HL-60/S4 treated with phorbol 12-myristate 13-acetate at 8.2 ng/mL for 4 days and 3 days (cell line): ENCODE results near the gene LRRC75B.
"Not testable (repeated sequence)": the region's sequence is repeated elsewhere in the genome, so short reads cannot be mapped to it uniquely, and the experiment has no call there.

Experiments
- in situ Hi-C: fragments of 300-500 bp; cut with MboI; formaldehyde crosslinking; loops from 2 replicates; pipeline ENCODE4 v1.15.0; 2022; ENCODE audit warnings: low sequenced_read_pairs

The LRRC75B gene

DNA sequence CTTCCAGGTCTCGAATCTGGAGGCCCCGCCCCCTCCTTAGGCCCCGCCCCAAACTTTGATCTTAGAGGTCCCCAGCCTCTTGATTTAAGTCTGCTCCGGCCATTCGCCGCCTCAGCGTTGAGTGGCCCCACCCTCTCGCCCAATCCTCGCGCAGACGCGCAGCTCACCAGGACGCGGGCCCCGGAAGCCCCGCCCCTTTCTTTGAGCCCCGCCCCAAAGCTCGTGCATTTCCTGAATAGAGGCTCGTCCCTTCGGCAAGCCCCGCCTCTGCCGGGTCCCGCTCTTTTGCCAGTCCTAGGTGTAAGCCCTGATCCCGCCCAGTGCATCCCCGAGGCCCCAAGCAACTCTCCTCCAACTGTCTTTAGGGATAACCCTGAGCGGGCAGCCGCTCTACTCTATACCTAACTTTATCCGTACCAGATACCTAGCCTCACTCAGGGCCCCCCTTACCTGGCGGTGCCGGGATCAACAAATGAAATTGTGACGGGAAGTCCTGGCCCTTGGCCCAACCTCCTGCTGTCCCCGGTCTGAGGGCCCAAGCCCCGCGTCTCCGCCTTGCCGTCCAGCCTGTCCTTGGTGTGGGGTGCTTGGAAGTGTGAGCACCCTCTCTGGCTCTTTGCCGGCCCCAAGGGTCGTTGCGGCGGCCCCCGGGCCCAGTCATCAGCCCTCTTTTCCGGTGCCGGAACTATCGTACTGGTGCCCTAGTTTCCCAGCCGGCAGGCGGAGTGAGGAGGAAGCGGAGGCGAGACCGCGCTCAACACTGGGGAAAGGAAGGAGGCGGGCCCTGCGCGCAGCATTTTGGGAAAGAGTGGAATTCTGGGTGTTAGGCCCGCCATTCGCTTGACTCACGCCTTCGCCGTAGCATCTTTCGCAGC is 37.5 kb downstream of the LRRC75B start, which contains the start of gene SNRPD3:
SNRPD3 (plus strand) TSS at position 835 of the 875 bp plus-strand sequence. CDS start 1,676 bp downstream, outside the sequence.
- in situ Hi-C loops = no loop called here

DNA sequence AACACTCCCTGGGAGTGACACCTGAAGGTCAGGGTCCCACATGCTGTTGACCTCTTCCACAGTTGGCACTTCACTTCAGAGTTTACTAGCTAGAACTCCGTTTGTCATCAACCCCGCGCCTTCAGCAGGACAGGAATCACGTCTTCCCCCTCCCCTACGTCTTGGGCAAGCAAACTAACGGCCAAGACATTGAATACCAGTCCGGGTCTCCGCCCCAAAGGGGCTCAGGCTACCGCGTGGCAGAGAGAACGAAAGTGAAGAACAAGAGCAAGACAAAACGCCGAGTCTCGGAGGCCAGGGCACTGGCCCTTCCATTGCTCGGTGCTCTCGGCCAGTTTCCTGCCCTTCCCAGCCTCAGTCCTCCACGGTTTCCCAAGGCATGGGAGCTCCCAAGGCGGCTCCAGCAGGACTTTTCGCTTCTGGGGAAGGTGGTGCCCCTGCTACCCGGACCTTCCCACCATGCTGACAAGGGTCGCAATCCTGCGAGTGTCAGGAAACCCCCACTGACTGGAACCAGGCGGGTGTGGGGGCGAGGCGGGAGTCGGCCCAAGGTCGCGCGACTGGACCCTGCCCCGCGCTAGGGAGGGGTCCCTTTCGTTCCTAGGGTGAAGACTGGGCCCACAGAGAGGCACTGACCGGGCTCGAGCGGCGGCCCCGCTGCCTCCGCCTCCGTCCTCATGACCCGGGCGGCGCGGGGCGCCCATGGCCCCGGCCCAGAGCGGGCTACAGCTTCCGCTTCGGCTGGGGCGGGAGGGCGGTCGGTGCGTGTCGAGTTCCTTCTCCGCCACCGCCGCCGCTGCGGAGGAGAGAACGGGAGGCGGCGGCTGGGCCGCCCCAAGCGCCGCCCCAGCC is 38.3 kb downstream of the LRRC75B start, which contains the start of gene GUCD1:
GUCD1 (minus strand) TSS at position 826 of the 852 bp plus-strand sequence; CDS start at position 679, 147 bp downstream.
- in situ Hi-C loops = no loop called here

DNA sequence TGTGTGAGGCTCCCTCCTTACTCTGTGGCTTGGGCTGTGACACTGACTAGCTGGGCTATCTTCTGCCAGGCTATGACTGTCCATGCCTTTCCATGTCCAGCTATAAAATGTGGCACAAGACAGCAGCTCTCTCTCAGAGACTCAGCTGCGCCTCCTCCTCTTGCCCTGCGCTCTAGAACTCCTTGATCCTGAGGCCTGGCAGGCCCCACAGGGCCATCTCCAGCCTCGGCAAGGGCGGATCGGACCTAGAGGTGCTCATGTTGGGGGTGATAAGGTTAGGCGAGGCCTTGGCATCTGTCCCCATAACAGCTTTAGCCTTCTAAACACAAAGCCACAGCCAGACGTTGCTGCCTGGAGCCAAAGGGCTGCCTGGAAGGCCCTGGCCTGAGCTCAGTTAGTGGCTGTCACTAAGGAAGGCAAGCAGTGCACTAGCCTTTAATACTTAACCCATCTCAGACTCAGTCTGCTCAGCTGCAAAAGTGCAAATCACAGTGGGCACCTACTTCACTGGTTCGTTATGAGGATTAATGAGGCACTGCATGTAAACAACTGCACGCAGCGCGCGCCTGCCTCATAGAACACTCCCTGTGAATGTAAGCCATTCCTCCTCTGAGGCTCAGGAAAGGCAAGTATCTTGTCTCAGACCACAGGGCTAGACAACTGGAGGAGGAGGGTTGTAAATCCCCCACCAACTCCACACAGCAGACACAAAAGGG is 39.1 kb downstream of the LRRC75B start:
- in situ Hi-C loops = no loop called here

DNA sequence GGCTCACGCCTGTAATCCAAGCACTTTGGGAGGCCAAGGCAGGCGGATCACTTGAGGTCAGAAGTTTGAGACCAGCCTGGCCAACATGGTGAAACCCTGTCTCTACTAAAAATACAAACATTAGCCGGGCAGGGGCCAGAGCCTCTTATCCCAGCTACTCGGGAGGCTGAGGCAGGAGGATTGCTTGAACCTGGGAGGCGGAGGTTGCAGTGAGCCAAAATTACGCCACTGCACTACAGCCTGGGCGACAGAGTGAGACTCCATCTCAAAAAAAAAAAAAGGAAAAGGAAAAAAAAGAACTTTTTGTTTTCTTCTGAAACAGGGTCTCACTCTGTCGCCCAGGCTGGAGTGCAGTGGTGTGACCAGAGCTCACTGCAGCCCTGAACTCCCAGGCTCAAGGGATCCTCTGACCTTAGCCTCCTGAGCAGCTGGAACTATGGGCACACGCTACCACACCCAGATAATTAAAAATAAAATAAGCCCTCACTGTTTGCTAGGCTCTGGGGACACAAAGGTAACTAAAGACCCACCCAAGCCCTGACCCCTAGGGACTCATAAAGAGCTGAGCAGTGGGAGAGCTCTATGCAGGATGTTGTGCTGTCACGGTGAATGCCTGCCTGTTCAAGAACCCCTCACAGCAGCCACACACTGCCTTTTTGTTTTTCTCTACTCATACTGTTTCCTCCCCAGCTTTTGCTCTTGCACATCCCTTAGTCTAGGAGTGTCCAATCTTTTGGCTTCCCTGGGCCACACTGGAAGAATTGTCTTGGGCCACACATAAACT is 40.2 kb downstream of the LRRC75B start:
- in situ Hi-C loops = not testable (repeated sequence)

DNA sequence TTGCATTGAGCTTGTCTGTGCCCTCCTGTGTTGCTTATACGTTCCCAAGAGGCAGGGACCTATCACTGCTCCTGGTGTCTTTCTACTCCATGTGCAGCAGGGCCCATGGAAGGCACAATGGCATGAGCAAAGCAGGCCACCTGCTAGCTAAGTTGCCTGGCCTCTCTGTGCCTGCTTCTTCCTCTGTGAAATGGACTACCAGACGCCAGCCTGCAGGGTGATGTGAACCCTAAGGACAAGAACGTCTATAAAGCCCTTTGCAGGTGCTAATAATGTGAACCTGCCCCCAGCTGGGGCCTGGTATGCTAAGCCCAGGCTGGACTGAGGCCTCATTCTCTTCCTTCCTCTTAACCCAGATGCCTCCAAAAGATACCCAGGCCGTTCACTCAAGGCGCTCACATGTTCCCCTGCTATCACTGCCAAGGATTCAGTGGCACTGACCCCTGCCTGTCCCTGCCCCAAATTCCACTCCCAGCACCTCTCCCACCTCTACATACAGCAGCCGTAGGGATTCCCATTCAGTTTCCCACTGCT is 41.9 kb downstream of the LRRC75B start:
- in situ Hi-C loops = no loop called here

DNA sequence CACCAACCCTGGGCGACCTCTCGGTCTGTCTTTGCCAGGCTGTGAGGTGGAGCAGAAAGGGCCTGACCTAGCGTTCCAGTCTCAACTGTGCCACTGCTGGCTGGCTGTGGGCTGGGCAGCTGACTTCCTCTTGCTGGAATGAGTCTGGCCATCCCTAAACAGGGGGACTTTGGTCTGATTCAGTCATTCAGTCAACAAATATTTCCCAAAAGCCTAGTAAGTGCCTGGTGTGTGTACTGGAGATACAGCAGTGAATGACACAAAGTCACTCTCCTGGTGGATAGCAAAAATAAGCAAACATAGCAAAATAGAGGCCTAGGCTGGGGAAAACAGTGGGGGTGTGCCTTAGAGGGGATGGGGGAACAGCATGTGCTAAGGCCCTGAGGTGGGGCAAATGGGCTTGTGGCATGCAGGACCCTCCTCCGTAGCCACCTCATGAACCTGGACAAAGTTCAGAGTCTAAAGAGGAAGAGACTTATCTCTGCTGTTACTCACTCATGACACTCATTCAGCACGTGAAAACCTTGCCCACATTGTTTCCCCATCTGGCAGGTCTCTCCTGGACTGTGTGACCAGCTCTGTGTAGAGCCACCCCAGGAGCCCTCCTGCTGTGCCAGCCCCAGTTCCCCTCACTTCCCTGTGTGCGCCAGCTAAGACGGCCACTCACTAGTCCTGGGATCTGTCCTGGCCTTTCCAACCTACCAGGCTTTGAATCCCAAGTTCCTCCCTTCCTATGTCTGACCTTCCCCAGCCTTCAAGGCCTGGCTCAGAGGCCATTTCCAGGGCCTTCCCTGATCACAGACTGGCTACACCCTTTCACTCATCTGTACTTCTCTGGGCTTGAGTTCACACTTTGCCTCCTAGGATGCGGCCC is 42.6 kb downstream of the LRRC75B start:
- in situ Hi-C loops = no loop called here

DNA sequence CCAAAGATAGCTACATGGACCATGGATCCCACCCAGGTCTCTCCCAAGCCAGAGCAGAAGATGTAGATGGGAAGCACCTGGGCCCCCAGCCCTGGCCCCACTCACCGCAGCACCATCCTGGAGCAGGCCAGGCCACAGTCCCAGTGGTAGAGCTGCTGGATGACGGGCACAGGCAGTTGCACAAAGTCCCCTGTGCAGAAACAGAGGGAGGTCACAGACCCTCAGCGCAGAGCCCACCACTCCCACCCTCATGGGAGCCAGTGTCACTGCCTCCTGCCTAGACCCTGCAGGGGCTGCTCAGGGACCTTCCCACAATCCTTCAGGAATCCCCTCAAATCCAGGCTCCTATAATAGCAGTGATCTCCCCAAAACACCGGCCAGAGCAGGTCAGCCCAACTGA is 44.1 kb downstream of the LRRC75B start:
- in situ Hi-C loops = no loop called here

DNA sequence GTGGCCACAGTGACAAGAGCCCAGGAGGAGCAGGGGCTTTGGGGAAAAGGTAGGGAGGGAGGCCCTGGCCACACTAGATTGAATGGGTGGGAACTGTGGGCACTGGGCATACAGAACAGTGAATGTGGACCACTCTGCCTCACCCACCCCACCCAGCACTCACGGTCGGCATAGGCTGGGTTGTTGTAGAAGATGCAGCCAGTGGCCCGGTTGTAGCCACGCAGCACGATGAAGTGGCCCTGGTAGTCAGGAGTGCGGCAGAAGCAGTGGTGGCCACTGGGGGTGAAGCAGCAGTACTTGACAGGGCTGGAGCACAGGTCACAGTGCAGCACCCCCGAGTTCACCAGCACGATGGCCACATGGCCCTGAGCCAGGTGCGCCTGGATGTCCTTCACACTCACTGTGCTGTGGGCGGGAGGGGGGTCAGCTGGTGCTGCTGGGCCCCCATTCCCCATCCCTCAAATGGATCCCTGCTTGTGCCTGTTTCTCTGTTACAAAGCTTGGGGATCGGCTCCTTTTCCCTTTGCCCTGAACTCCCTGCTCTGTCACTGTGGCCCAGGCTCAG is 49.1 kb downstream of the LRRC75B start:
- in situ Hi-C loops = no loop called here

DNA sequence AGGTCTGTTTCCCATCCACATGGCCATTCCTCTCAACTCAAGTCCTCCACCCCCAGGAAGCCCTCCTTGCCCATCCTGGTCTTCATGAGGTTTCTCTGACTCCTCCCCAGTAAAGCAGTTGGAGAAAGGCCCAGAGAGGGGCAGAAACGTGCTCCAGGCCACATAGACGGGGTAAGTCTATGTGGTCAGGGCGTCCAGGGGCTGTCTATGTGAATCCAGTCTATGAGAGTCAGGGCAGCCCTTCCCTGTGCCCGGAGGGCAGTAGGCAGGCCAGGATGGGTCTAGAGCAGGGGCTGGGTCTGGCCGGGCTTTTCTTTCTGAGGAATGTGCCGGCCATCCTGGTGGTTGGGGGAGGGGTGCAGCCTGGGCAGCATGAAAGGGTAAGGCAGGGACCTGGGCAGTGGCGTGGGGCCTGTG is 49.7 kb downstream of the LRRC75B start:
- in situ Hi-C loops = no loop called here

DNA sequence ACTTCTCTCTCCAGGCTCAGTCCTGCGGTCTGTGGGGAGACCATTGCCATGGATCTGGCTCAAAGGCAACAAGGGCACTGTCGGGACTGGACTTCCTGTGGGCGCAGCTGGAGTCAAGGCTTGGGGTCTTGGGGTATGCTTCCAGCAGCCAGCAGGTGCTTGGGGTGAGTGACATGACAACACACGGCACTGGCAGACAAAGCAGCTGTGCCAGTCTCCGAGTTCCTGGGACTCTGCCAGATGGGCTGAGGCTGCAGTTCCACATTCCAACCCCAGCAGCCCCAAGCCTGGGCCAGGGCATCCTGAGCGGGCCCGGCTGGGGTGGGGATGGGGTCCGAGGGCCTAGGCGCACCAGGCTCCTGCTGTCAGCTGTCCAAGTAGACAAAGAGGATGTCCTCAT is 50.2 kb downstream of the LRRC75B start:
- in situ Hi-C loops = no loop called here

DNA sequence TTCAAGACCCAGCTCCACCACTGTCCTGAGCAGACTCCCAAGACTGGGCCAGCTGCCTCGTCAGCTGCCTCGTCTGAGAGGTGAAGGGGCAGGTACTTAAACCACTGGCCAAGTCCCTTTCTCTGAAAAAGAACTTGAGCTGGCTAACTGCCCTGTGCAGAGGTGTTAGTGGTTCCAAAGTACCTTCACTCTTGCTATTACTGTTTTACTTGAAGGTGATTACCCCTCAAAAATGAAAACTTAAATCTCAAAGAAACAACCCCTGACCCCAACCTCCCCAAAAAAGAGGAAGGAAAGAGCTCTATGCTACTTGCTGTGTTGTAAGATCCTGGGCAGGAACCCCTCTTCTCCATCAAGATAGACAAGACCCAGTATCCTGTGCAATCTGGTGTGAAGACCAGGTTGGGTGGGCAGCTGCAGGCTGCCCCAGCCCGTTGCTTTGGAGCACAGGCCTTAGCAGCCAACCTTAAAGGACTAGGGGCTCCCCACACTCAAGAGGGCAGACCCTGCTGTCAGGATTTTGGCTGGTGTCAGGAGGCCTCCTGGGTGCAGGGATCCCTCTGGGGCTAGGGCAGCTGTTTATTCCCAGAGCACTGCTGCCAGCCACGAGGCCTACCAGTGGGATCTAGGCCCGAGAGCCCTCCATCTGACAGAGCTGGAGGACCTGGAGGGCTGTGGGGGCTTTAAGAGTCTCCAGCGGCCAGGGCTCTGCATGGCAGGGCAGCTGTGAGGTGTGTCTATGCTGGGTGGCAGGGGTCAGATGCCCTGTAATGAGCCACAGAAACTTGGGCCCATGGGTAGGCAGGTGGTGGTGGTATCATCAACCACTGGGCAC is 51.0 kb downstream of the LRRC75B start:
- in situ Hi-C loops = no loop called here

DNA sequence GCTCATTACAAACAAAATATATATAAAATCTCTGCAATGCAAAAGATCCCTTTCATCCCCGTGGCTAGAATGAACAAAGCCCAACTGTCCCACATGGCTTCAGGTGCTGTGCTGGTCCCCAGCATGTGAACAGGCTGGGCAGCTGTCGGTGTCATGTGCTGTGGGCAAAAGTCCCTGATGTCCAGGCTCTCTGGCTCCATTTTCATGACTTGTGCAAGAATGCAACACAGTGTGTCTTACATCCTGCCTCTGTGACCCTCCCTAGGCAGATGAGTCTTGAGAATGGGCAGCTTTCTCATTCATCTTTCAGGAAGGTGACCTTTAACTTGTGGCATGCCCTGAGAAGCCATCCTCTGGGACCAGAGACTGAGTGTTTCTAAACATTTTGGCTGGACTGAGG is 52.4 kb downstream of the LRRC75B start:
- in situ Hi-C loops = no loop called here

DNA sequence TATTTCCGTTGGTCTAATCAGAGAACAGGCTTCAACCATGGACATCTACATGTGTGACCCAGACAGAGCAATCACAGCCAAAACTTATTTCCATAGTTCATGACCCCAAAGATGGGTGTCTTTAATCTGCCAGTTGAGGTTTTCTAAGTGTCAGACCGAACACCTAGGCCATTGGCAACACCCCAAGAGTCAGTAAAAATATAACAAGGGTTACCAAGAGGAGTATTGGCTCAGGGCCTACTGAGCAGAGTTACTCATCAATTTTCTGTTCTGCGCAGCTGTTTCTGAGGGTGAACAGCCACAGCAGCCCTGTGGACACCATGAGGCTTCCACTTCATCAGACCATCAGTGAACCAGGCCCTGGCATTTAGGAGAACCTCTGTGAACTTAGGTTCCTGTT is 56.8 kb downstream of the LRRC75B start:
- in situ Hi-C loops = no loop called here
